GM12891 (cell line): Measurements from ENCODE around the gene PIK3C2B.

Experiments
- POLR2A ChIP-seq: IDR thresholded peaks from 2 replicates; pipeline ENCODE4 v1.6.1; 2011; ENCODE audit warnings: low read depth, low read length, control low read depth
- POLR2AphosphoS5 ChIP-seq: IDR thresholded peaks from 2 replicates; pipeline ENCODE4 v1.6.1; 2011; ENCODE audit warnings: low read depth, low read length, control low read depth
- POU2F2 ChIP-seq: IDR thresholded peaks from 2 replicates; pipeline ENCODE4 v1.6.1; 2011; ENCODE audit warnings: low read depth, mild to moderate bottlenecking, control low read depth, low read length, moderate library complexity
- TAF1 ChIP-seq: IDR thresholded peaks from 2 replicates; pipeline ENCODE4 v1.6.1; 2011; ENCODE audit warnings: low read depth, low read length, control low read depth

GRCh38 chr1:204503122-204503912 is 8.7 kb upstream of the PIK3C2B start:
- TF ChIP-seq POLR2A: no peak
- TF ChIP-seq POLR2AphosphoS5: no peak
- no peak for TF ChIP-seq TAF1
- no peak for TF ChIP-seq POU2F2
